ENCODE results near the gene IGFBP6. TPM values are rescaled to one million over a fixed set of nuclear protein-coding genes. Genes with fewer than 3 reads are reported as not detected.

The IGFBP6 gene
- total RNA-seq, 1 experiment from 2014 or later = 4.2 TPM

DNA sequence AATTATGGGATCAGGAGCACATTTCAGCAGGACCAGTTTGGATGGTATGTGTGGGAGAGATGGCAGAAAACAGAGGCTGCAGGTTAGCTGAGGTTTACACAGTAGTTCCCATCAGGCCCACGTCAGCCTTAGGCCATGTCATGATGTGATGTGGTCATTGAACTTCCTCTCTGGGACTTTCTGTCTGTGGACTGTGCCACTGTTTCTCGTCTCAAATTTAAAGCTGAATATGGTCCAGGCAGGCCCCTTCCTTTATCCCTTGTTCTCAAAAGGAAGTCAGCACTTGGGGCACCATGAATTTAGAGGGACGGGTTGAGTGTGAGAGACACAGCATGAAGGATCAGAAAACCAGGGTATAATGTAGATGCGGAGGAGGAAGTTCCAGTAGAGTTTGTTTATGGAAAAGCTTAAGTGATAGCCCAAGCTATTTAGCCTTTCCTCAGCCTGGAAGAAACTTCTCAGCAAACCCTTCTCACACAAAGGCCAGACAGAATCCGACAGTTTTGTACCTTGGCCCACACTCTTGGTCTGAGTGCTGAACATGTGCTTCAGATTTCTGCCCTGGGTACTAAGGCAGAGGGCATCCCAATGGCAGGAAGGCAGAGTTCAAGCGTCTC is 3.6 kb upstream of the IGFBP6 start:
- H3K79me2 ChIP-seq (ENCODE audit: insufficient read depth, low read length) = no peaks in the 10 kb centered on the region
- no peak overlapping the region for H2BK120ac ChIP-seq (ENCODE audit: low read depth, low read length, poor library complexity, severe bottlenecking)
- WGBS (ENCODE audit: extremely low coverage, insufficient read length, low lambda C conversion rate) = no CpG with 5 or more reads among the region's 6 CpGs
- no peak overlapping the region for H2AK5ac ChIP-seq (ENCODE audit: insufficient read length, low read length)
- peaks cover 24 to 37% of the 10 kb centered on the region in 2 experiments for H3K4me1 Mint-ChIP-seq
- H3K9me3 ChIP-seq (ENCODE audit: control insufficient read depth, low read depth, low read length) = no peaks in the 10 kb centered on the region
- no peak overlapping the region for H3K4me2 ChIP-seq (ENCODE audit: insufficient read depth, insufficient read length, low read length)
- H3K9ac ChIP-seq (ENCODE audit: extremely low read depth, insufficient read length, low read length) = no peak overlapping the region
- no peaks in the 10 kb centered on the region for H3K79me1 ChIP-seq (ENCODE audit: insufficient read depth, low read depth, low read length, poor library complexity, severe bottlenecking)
- peaks cover 24% of the 10 kb centered on the region for H3K23me2 ChIP-seq (ENCODE audit: insufficient read length, low read depth, low read length, poor library complexity, severe bottlenecking)
- no peak overlapping the region for H4K91ac ChIP-seq (ENCODE audit: insufficient read length, low read depth, low read length)
- peaks cover 83% of the 10 kb centered on the region for H3K27me3 Mint-ChIP-seq (ENCODE audit: low read depth)
- H3K4ac ChIP-seq (ENCODE audit: low read depth, low read length) = no peak overlapping the region
- no peaks in the 10 kb centered on the region for H3K36me3 Mint-ChIP-seq (ENCODE audit: insufficient read depth in 1 of 3, low read depth in 3 of 3)
- no peak overlapping the region for H3T11ph ChIP-seq (ENCODE audit: low read length)
- no peak overlapping the region for H3K27ac ChIP-seq (ENCODE audit: insufficient read length, low read depth, low read length)
- no peak overlapping the region for H2BK12ac ChIP-seq (ENCODE audit: insufficient read length, low read depth, low read length)
- peaks cover 5% of the 10 kb centered on the region; the same call in 1 of the 2 replicates for H3K4me1 ChIP-seq (ENCODE audit: insufficient read depth, low read length)
- peak overlapping the region in 1 of 2 experiments; percentile 56; a peak in 1 of 5 replicates for H3K4me3 Mint-ChIP-seq
- H2AFZ ChIP-seq (ENCODE audit: low read length) = no peak overlapping the region
- H3K9me3 Mint-ChIP-seq = peaks cover 0 to 3% of the 10 kb centered on the region in 2 experiments; a peak in 1 of 5 replicates
- H3K23ac ChIP-seq (ENCODE audit: insufficient read length, low read depth, low read length) = no peak overlapping the region
- no peak overlapping the region for H3K18ac ChIP-seq (ENCODE audit: insufficient read length, low read depth, low read length)
- no peak overlapping the region for H2BK5ac ChIP-seq (ENCODE audit: insufficient read length, low read length)
- H3K27me3 ChIP-seq (ENCODE audit: insufficient read depth, low read length) = no peaks in the 10 kb centered on the region; the same call in 1 of the 2 replicates
- H3K14ac ChIP-seq (ENCODE audit: insufficient read depth, low read length) = no peak overlapping the region
- no peak overlapping the region for H4K8ac ChIP-seq (replicated peaks; ENCODE audit: insufficient read length, low read depth, low read length)
- H2BK15ac ChIP-seq (ENCODE audit: low read depth, low read length) = no peak overlapping the region
- TF ChIP-seq, protein P1, sequence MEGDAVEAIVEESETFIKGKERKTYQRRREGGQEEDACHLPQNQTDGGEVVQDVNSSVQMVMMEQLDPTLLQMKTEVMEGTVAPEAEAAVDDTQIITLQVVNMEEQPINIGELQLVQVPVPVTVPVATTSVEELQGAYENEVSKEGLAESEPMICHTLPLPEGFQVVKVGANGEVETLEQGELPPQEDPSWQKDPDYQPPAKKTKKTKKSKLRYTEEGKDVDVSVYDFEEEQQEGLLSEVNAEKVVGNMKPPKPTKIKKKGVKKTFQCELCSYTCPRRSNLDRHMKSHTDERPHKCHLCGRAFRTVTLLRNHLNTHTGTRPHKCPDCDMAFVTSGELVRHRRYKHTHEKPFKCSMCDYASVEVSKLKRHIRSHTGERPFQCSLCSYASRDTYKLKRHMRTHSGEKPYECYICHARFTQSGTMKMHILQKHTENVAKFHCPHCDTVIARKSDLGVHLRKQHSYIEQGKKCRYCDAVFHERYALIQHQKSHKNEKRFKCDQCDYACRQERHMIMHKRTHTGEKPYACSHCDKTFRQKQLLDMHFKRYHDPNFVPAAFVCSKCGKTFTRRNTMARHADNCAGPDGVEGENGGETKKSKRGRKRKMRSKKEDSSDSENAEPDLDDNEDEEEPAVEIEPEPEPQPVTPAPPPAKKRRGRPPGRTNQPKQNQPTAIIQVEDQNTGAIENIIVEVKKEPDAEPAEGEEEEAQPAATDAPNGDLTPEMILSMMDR (conservative IDR thresholded peaks at IDR 0.05) = no peak
- H4K20me1 ChIP-seq (ENCODE audit: control insufficient read depth, insufficient read depth, insufficient read length) = no peaks in the 10 kb centered on the region
- H4K5ac ChIP-seq (ENCODE audit: insufficient read length, low read depth, low read length) = no peak overlapping the region
- H2BK20ac ChIP-seq (ENCODE audit: low read depth, low read length, poor library complexity, severe bottlenecking) = no peak overlapping the region
- H3K56ac ChIP-seq (ENCODE audit: insufficient read length, low read depth, low read length) = no peak overlapping the region
- H3K27ac Mint-ChIP-seq = no peak overlapping the region; a peak in 1 of 7 replicates
- DNase-seq = no peak
